Globus pallidus (tissue), 1 donor: ENCODE measurements around the gene EHMT1.
A peak's percentile ranks its signal among the peaks of the same experiment; 100 is the strongest.
"Not testable (repeated sequence)": the region's sequence is repeated elsewhere in the genome, so short reads cannot be mapped to it uniquely, and the experiment has no call there.

Experiments
- DNase-seq: peaks from one replicate; pipeline ENCODE4 v3.0.0-alpha.2; 2015; ENCODE audit warnings: low spot score

Gene EHMT1

DNA sequence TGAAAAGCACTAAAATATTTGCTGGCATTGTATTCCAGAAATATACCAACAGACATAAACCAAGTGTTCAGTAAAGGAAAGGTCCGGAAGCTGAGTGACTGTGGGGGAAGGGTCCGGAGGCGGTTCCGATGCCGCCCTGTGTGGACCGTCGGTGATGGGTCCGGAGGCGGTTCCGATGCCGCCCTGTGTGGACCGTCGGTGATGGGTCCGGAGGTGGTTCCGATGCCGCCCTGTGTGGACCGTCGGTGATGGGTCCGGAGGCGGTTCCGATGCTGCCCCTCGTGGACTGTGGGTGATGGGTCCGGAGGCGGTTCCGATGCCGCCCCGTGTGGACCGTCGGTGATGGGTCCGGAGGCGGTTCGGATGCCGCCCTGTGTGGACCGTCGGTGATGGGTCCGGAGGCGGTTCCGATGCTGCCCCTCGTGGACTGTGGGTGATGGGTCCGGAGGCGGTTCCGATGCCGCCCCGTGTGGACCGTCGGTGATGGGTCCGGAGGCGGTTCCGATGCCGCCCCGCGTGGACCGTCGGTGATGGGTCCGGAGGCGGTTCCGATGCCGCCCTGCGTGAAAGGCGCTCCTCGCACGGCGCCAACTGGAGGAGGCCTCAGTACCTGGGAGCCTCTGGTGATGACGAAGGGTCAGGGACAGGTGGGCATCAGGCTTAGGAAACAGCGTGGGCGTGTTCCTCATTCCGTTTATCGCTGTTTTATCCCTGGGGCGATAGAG, 191.1 kb downstream of the EHMT1 start:
- DNase-seq: not testable (repeated sequence)

DNA sequence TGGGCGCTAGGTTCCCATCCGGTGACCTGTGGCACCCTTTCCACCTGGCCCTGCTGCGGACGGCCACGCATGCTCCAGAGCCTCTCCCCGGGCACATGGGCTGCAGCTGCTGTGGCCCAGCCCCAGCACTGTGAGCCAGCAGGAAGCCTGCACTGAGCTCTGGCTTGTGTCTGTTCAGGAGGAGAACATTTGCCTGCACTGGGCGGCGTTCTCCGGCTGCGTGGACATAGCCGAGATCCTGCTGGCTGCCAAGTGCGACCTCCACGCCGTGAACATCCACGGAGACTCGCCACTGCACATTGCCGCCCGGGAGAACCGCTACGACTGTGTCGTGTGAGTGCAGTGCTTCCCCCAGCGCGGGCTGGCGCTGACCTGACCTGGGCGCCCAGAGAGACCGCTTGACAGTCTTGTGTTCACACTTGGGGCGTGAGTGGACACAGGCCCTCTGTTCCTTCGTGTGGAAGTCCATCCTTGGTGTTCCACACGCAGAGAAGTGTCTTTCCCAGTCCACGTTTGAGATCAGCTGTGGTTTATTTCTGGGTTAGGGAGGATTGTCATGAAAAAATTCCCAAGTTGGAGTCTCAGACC, 192.6 kb downstream of the EHMT1 start:
- no peak for DNase-seq

DNA sequence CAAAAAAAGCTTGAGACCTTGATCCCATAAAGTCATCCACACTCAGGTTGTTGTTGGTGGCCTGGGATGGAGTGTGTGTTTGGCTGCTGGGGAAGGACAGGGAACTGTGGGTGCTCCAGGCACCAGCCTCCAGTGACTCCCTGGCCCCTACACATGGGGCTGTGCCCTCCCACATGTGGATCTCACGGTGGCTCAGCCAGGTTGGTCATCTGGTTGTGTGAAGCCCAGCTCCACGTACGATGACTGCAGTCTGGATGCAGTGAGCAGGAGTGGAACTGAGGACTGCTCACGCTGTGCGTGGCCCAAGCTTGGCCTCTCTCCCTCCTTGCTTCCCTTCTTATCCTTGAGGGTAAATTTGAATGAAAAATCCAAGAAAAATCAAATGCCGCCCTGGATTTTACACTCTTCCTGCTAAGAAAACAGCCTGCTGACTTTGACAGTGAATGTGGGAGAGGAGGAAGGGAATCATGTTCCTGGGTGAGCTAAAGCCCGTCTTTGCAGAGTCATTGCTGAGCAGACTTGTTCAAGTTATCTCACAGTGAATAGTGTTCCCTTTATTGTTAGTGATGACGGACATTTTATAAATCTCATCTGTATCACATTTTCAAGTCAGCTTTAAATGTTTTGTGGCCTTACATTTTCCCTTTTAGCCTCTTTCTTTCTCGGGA, 193.7 kb downstream of the EHMT1 start:
- DNase-seq: no peak

DNA sequence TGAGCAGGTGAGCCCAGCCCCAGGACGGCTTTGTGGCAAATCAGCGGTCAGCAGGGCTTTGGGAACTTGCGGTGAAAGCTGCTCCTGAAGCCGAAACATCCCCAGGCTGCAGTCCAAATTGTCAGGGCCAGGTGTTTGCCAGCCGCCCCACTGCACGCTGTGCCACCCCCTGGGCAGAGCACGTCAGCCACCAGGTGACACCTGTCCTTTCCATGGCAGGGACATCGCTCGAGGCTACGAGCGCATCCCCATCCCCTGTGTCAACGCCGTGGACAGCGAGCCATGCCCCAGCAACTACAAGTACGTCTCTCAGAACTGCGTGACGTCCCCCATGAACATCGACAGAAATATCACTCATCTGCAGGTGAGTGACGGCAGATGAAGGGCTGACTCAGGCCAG, 194.4 kb downstream of the EHMT1 start:
- DNase-seq: no peak

DNA sequence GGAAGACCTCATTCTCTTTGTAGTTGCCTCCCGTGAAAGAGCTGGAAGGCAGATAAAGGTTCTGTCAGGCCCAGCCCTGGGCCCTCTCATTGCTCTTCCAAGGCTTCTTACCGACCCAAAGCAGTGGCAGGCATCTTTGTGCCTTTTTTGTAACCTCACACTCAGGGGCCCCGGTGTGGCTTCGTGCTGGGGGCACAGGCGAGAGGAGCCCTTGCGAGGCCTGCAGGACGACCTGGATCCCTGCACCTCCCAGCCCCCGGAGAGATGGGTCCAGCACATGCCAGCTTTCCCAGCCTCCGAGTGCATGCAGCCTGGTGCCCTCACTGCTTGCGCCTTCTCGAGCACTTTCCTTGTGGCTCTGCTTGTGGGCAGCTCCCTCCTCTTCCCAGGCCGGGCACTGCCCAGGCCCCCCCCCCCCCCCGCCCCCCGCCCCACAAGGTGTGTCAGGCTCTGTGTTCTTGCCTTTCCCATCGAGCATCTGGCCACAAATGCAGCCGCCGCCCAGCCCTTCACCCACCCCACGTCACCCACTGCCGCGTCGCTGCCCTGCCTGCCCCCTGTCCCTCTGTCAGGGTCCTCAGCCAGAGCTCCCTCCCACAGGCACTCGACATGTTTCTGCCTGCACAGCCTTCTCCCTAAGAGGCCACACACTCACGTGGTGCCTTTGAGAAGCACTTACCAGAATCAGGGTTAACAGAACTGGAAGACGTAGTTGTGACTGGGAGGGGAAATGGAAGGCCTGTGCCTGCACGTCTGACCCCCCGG, 195.0 kb downstream of the EHMT1 start:
- DNase-seq: no peak

DNA sequence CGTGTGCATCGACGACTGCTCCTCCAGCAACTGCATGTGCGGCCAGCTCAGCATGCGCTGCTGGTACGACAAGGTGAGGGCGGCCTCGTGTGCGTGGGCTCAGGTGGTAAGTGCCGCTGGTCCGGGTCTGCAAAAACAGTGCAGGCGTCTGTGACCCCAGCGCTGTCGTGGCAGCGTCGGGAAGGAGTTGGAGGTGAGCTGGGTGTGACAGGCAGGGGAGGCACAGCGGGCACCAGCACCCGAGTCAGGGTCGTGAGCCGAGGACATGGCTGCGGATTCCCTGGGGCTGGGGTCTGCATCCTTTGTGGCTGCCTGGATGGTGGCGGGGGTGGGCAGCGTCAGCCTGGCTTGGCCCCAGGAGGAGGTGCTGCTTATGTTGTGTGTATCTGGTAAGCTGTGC, 195.6 kb downstream of the EHMT1 start:
- DNase-seq: no peak

DNA sequence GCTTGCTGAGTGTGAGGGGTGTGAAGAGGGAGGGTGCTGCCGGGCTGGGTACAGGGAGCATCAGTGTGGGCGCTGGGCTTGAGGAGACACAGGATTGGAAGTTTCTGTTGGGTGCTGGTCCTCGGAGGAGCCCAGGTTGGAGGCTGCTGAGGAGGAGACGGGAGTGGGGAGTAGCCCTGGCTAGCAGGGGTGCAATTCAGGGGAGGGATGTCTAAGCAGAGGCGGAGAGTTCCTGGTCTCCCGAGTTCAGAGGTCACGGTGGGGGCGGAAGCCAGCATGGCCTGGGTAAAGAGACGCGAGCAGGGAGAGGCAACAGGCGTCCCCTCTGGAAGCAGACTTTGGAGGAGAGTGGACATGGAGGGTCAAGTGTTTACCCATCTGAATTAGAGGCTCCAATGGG, 196.0 kb downstream of the EHMT1 start:
- DNase-seq: no peak

DNA sequence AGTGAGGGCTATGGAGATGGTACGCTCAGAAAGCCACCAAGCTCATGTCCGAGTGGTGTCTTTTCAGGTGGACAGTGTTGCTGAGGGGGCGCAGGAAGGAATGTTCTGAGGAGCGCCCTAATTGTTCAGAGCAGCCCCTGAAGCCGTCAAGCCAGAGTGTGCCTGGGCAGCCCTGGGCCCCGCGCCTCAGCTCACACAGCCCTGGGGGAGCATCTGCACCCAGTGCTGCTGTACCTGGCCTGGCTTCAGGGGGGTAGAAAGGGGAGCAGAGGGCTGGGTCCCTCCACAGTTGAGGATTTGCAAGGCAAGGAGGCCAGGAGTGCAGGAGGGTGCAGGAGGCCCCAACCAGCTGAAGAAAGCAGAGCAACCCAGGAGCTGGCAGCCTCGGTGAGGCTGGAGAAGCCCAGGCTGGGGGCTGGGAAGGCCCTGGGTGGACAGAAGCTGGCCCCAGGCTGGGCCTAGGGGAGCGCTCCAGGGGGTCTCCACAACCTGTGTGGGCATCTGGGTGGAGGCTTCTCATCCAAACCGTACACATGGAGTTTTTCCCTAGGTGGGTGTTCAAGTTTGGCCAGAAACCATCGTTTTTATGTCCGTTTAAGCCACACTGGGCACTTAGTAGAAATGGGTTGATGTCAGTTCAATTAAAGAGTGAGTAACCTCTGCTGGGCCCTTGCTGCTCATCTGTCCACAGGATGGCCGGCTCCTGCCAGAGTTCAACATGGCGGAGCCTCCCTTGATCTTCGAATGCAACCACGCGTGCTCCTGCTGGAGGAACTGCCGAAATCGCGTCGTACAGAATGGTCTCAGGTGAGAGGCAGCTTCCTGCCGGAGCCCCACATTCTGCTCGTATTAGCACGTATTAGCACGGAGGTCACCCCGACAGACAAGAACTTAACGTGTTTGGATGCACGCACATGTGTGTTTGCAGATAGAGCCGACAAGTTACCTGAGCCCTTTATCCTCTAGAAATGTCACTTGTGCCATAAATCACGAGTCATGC, 196.8 kb downstream of the EHMT1 start:
- DNase-seq: no peak

DNA sequence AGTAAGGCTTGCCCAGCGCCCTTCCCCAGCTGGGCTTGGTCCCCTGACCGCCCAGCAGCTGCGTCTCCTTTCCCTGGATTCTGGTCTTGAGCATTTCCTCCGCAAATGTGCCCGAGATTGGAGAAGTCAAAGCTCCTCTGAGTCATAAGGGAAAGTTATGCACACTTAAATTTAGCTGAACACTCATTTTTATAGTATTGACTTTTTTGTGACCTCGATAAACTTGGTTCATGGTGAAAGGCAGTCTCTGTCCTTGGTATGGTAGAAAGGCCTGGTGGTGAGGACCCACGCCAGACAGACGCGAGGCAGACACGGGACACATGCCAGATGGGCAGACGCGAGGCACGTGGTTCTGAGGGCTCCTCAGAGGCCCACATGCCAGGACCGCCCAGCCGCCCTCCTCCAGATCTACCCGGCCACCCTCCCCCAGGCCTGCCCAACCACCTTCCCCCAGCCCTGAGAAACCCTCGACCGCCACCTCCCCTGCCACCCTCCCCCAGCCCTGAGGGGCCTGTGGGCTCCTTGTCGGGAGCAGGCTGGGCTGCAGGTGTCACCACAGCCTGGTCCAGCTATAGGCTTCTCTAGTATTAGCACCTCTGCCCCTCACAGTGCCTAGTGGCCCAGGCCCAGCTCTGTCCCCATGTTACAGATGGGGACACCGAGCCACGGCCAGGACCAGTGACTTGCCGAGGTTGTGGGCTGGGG, 197.9 kb downstream of the EHMT1 start:
- DNase-seq: no peak

DNA sequence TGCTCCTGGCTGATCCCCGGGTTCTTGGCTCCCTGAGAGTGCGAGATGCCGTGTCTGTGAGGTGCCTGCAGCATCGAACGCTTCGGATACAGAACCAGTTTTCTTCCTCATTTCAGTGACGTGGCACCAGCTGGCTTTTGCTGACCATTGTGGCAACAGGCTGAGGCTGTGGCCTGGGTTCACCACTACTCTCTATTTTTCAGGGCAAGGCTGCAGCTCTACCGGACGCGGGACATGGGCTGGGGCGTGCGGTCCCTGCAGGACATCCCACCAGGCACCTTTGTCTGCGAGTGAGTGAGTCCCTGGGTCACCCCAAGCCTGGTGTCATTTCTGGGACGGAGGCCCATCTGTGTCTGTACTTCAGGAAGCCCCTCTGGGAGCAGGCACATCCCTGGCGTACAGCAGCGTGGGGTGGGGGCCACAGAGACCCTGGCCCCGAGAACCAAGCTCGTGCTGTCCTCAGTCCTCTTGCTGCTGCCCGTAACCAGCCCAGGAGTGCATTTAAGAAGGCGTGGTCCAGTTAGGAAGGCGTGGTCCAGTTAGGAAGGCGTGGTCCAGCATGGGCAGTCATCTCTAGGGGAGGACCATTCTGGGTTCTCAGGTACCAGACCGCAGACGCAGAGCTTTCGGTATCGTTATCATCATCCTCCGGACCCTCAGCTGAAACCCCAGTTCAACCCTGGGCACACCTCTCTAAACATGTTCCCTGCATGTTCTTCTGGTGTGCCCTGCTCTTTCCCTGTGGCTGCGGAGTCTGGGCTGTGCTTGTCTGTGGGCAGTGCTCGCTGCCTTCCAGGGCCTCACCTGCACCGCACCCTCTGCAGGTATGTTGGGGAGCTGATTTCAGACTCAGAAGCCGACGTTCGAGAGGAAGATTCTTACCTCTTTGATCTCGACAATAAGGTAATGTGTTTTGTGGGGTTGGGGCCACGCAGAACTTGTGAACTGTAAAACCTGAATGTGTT, 198.7 kb downstream of the EHMT1 start:
- no peak for DNase-seq

DNA sequence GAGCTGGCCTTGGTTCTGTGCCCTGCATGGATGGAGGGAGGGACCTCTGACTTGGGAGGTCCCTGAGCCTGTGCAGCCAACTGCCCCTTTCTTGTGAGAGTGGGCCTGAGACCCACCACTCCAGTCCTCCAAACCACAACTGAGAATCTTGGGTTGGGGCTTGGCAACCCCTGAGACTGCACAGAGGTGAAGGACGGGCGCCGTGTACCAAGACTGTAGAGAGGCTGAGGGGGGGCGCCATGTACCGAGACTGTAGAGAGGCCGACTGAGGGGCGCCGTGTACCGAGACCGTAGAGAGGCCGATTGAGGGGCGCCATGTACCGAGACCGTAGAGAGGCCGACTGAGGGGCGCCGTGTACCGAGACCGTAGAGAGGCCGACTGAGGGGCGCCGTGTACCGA, 199.5 kb downstream of the EHMT1 start:
- no peak for DNase-seq

DNA sequence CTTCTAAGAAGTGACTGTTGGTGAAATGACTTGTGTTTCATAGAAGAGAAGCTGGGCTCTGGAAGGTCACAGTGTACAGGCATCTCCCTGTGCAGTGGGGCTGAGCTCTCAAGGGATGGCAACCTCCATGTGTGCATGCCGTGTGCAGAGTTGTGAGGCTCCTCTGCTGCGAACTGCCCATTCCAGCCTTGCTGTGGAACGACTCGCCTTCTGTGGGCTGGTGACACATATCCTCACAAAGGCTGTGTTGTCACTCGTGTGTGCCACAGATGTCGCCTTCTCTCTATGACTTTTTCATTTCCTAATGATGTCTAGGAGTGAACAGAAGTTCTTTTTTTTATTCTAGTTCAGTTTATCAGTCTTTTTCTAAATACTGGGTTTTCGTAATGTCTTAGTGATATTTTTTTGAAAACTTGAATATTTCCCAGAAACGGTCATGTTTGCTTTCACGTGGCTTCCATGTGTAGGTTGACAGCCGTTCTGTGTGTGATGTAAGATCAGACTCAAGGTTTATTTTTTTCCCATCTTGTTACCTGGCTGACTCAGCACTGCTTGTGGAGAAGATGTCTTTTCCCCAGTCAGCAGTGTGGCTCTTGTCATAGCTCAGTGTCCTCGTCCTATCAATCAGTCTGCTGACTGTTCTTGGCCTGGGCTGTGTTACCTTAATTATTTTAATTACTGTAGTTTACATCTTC, 201.5 kb downstream of the EHMT1 start:
- DNase-seq: peak; percentile 22

DNA sequence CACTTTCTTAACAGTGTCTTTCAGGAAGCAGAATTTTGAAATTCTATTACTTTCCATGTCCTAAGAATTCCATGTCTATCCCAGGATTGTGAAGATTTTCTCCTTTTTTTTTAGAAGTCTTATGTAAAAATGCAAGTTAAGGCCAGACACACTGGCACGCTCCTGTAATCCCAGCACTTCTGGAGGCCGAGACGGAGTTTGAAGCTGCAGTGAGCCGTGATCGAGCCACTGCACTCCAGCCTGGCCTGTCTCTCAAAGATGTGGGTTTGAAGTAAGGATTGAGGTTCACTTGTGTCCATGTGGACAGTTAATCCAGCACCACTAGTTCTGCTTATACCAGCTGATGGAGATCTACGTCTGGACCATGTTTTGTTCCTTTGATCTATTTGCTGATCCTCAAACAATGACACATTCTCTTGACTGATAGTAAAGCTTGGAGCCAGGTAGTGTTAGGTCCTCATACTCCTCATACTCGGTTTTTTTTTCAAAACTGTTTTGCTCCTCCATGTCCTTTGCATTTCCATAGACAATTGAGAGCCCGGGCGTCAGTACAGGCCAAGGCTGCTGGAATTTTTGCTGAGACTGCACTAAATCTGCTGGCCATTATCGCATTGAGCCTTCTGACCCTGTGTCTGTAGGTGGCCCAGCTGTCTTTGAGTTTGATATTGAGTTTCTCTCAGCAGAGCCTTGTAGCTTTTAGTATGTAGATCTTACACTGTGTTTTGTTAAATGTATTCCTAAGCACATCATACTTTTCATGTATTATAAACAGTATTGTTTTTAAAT, 205.4 kb downstream of the EHMT1 start:
- no peak for DNase-seq

DNA sequence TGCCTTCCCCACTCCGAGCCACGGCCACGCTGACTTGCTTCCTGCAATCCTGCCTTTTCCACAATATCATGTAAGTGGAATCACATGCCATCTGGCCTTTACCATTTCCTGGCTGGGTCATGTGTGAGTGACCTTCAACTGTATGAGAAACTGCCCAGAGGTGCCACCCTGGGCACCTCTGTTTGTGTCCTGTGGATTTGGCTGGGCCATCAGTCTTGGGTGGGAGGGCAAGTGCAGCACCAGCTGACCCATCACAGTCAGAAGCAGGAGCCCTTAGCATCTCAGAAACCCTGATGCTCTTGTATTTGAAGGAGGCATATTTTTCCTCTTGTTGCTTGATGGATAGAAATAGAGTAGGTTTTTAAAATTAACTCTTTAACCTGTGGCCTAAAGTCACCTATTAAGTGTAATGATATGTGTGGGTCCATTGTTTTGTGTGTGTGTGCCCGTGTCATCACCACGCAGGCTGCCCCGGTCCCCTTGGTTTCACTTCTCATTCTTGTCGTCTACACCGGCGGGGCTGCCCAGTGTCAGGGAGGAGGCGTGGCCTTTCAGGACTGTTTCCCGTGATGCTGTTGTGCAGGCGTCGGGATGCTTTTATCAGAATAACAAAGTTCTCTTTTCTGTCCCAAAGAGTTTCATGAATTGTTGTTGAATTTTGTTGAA, 206.7 kb downstream of the EHMT1 start:
- no peak for DNase-seq

DNA sequence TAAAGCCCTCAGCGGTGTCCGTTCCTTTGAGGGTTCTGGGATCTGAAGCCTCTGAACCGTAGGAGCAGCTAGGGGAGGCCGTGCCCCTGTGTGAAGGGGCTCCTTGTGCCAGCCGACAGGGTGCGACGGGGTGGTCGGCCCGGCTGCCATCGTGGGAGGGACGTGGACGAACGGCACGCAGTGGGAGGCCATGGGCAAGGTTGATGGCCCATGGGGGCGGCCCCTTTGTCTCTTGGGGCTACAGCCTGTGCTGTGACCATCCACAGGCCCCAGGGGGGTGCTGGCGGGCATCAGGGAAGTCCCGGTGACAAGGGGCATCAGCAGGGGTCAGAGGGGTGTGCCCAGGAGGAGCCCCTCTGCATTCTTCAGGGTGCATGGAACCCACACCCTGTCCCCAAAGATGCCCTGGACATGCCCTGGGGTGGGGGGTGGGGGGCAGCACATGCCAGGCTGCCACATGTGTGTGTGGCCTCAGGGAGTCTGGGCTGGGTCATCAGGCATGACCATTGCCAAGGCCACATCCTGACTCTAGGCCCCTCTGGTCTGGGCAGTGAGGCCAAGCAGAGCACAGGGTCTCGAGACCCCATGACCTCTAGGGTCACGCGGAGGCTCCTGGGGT, 209.2 kb downstream of the EHMT1 start:
- no peak for DNase-seq

DNA sequence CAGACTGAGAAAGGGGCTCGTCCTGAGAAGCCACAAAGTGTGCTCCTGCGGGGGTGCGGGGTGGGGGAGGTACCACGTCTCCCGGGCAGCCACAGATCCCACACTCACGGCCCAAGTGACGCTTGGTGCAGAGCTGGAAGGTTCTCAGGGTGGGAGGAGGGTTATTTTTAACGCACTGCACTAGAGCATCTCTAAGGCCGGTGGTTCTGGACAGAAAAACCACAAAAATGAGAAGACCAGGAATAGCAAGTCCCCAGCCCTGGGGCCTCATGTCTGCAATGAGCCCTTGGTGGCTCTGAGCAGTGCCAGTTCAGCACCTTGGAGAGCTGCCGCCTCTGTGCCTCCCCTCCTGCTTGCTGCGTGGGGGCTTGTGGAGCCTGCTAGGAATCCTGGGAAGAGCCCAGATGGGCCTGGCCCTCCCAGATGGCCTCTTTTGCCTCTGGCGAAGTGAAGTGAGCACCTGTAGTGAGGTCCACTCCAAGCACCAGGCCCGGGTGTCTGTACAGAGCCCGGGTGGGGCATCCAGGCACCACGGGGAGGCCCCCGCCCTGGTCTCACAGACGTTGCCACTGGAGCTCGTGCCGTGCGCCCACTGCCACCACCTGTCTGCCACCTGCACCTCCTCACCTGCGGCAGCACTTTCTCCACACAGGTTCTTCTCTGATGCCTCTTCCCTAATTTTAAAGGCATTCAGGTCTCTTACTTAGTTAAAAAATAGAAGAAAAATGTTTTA, 209.9 kb downstream of the EHMT1 start:
- no peak for DNase-seq
